Middle frontal gyrus (tissue), 1 donor: ENCODE data around the gene PRDX1.

Experiments used
- DNase-seq: peaks from one replicate; pipeline ENCODE4 v3.0.0-alpha.2; 2015; ENCODE audit warnings: low spot score; ENCODE audit errors: extremely low spot score

PRDX1 gene

GRCh38 chr1:45465277-45465676 lies 56.4 kb downstream of the PRDX1 start:
- DNase-seq: no peak
